GM12878 (cell line): ENCODE measurements around the gene HSD17B12. TPM values are rescaled to one million over a fixed set of nuclear protein-coding genes. Genes with fewer than 3 reads are reported as not detected.

Experiments
- ATAC-seq: fragments of 200-7000 bp; cut with Tn5 transposase; 3 replicates; pipeline ENCODE4 v1.9.1; 2020; ENCODE audit warnings: mild to moderate bottlenecking, moderate library complexity
- BruUV-seq: library from RNA; stranded (reverse); fragments of 400-500 nt; replicated peaks from 2 replicates; lab custom pipeline; 2021; lab: Mats Ljungman, UMichigan
- CTCF ChIA-PET: fragments of 300-600 bp; sonication (Branson Sonifier 250); formaldehyde crosslinking; extraction: SDS; loops from one replicate; lab custom pipeline; 2021; ENCODE audit warnings: inconsistent platforms; lab: Yijun Ruan, JAX
- POLR2A ChIA-PET: fragments of 350-600 bp; formaldehyde crosslinking; extraction: SDS; loops from one replicate; lab custom pipeline; 2021; ENCODE audit warnings: inconsistent platforms; lab: Charles Lee
- RAD21 ChIA-PET: fragments of 300-600 bp; sonication (Branson Sonifier 250); formaldehyde crosslinking; loops from one replicate; lab custom pipeline; 2023; ENCODE audit warnings: antibody characterized with exemption; ENCODE audit not compliant: unreplicated experiment; lab: Charles Lee
- SMC1A ChIA-PET: fragments of 300-600 bp; sonication (Branson Sonifier 250); formaldehyde crosslinking; loops from one replicate; lab custom pipeline; 2023; ENCODE audit not compliant: unreplicated experiment, uncharacterized antibody; lab: Charles Lee
- DNase-seq: peaks from one replicate; pipeline ENCODE4 v3.0.0-alpha.2; 2011; ENCODE audit warnings: low read depth, low spot score
- FAIRE-seq: peaks from 3 replicates; lab custom pipeline; 2011; peaks lifted over from hg19 to GRCh38; lab: Jason Lieb, UNC
- H2AFZ ChIP-seq: 2 replicates; pipeline ENCODE4 v1.6.0; 2011; ENCODE audit warnings: low read depth, low read length, control low read depth; ENCODE audit not compliant: control insufficient read depth
- H3K27ac ChIP-seq: 2 replicates; pipeline ENCODE4 v1.5.1; 2011; ENCODE audit warnings: control low read depth; ENCODE audit not compliant: control insufficient read depth, insufficient read depth
- H3K27me3 ChIP-seq, 2 experiments: replicated peaks in 1 of 2; 2 replicates each; pipeline versions ENCODE4 v1.6.0 to v1.6.1; 2011; ENCODE audit warnings: low read length in 1 of 2; ENCODE audit not compliant: control insufficient read depth in 2 of 2, insufficient read depth in 2 of 2
- H3K36me3 ChIP-seq, 2 experiments: 2 replicates each; pipeline ENCODE4 v1.5.1; 2011; ENCODE audit warnings: low read length in 1 of 2; ENCODE audit not compliant: control insufficient read depth in 2 of 2, insufficient read depth in 2 of 2
- H3K4me1 ChIP-seq: 2 replicates; pipeline ENCODE4 v1.6.1; 2011; ENCODE audit warnings: mild to moderate bottlenecking, low read length, moderate library complexity, mixed read lengths; ENCODE audit not compliant: control insufficient read depth, insufficient read depth
- H3K4me2 ChIP-seq: 2 replicates; pipeline ENCODE4 v1.6.0; 2011; ENCODE audit warnings: control low read depth; ENCODE audit not compliant: control insufficient read depth, insufficient read depth
- H3K4me3 ChIP-seq: fragments of 200-600 bp; sonication (generic); 2 replicates; pipeline ENCODE4 v1.5.1; 2016
- H3K79me2 ChIP-seq: 2 replicates; pipeline ENCODE4 v1.6.0; 2011; ENCODE audit warnings: low read length; ENCODE audit not compliant: control insufficient read depth, insufficient read depth
- H3K9ac ChIP-seq: 2 replicates; pipeline ENCODE4 v1.8.0; 2011; ENCODE audit warnings: low read length, control low read depth, mixed read lengths; ENCODE audit not compliant: control insufficient read depth, insufficient read depth
- H3K9me3 ChIP-seq: replicated peaks from 3 replicates; pipeline ENCODE4 v1.5.1; 2011; ENCODE audit warnings: mild to moderate bottlenecking, low read length; ENCODE audit not compliant: control insufficient read depth, insufficient read depth
- H4K20me1 ChIP-seq: 2 replicates; pipeline ENCODE4 v1.6.0; 2011; ENCODE audit not compliant: control insufficient read depth, insufficient read depth
- EP300 ChIP-seq, 2 experiments: fragments of 150-350 bp in 1 of 2; IDR thresholded peaks; 2 replicates each; pipeline ENCODE4 v1.6.1; 2011 to 2012; ENCODE audit warnings: low read depth in 2 of 2, low read length in 2 of 2, borderline replicate concordance in 1 of 2, improper control_type of control experiment in 1 of 2, inconsistent platforms in 1 of 2; ENCODE audit not compliant: control insufficient read depth in 1 of 2
- JUND ChIP-seq: IDR thresholded peaks from 2 replicates; pipeline ENCODE4 v1.6.1; 2012; ENCODE audit warnings: low read depth, mild to moderate bottlenecking, low read length, improper control_type of control experiment, moderate library complexity
- MTA3 ChIP-seq: IDR thresholded peaks from 2 replicates; pipeline ENCODE4 v1.6.1; 2012; ENCODE audit warnings: low read length, inconsistent platforms, borderline replicate concordance
- NR2F1 ChIP-seq: fragments of 450-650 bp; conservative IDR thresholded peaks from 2 replicates; pipeline ENCODE4 v1.6.1; 2017; ENCODE audit warnings: mild to moderate bottlenecking
- TAF1 ChIP-seq: IDR thresholded peaks from 2 replicates; pipeline ENCODE4 v1.6.1; 2011; ENCODE audit warnings: mild to moderate bottlenecking, low read depth, low read length, borderline replicate concordance
- whole genome bisulfite sequencing: methylation state at CpG from one replicate; pipeline ENCODE4 v1.1.6; 2016; ENCODE audit warnings: low lambda C conversion rate; ENCODE audit not compliant: insufficient replicate concordance, insufficient coverage; ENCODE audit errors: missing lambda C conversion rate; 5-methylcytosine and 5-hydroxymethylcytosine counted together
- in situ Hi-C: fragments of 300-500 bp; cut with MboI; formaldehyde crosslinking; loops from 9 replicates; pipeline ENCODE4 v1.14.3; 2018; ENCODE audit warnings: mixed read lengths
- intact Hi-C: fragments of 100-400 bp; cut with micrococcal nuclease; formaldehyde crosslinking; loops from one replicate; pipeline ENCODE4 v1.14.2; 2022; ENCODE audit not compliant: unreplicated experiment
- polyA plus RNA-seq, 11 experiments: library from polyadenylated mRNA; depleted of rRNA in 4 of 11; unstranded in 6 of 11; stranded (reverse) in 5 of 11; fragments of >200 nt; fragmentation: Nextera tagmentation in 4 of 11; fragmentation: Illumina TruSeq in 1 of 11; extraction: Ambion mirVana in 4 of 11; extraction: Trizol in 1 of 11; gene quantifications; 1 replicate in 1 of 11; 2 replicates in 10 of 11; pipeline versions ENCODE4 v1.2.1 to v1.2.3, GENCODE V29; 2011 to 2016; ENCODE audit warnings: inconsistent platforms in 2 of 11, missing spikeins in 2 of 11, low read depth in 1 of 11
- total RNA-seq, 4 experiments: library from RNA; depleted of rRNA in 3 of 4; stranded (reverse); fragments of >200 nt in 3 of 4; fragmentation: Illumina TruSeq in 1 of 4; extraction: Trizol in 1 of 4; gene quantifications; 2 replicates each; pipeline versions ENCODE4 v1.2.1 to v1.2.3, GENCODE V29; 2013 to 2021
- TF ChIP-seq, protein P1 (sequence below): IDR thresholded peaks from 2 replicates; pipeline ENCODE4 v1.6.1; 2012; ENCODE audit warnings: low read depth, low read length, improper control_type of control experiment
- TF ChIP-seq, protein P2 (sequence below): IDR thresholded peaks from 2 replicates; pipeline ENCODE4 v1.6.1; 2012; ENCODE audit warnings: mild to moderate bottlenecking, low read depth, low read length
- TF ChIP-seq, protein P3 (sequence below): fragments of 450-650 bp; IDR thresholded peaks from 2 replicates; pipeline ENCODE4 v1.6.1; 2017; ENCODE audit warnings: mild to moderate bottlenecking, low read depth, inconsistent platforms; ENCODE audit not compliant: poor library complexity, severe bottlenecking

Gene HSD17B12
- total and polyA plus RNA-seq, 10 of the 15 experiments (the other 5 are each of a cell fraction or from before 2014, with no cell fraction given): 23.6 to 88.0 (median 64.7) TPM

DNA sequence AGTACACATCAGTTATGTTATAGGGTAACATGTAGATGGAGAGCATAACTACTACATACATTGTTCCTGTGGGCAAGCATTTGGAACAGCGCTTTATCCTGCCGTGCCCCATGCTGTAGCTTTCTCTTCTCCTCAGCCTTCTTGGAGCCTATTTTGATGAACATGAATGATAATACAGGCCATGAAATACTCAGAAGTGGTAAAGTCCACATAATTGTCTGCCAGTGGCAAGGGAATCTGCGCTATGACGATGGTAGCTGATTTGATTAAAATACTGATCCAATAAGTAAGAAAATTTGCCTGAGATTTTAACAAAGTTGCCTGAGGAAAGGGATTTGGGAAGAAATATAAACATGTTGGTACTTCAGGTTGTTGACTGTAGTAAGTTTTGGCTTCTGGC lies 223.4 kb downstream of the HSD17B12 start:
- ChIA-PET SMC1A (interaction anchor here (0.8 to 1.1 kb wide), 2 partner anchors 48 to 139 kb away, joined by 3 read pairs; no protein-coding TSS in a partner anchor), CTCF (interaction anchor here (0.6 to 2.6 kb wide), 3 partner anchors 11 to 161 kb away, joined by 3 to 12 read pairs (median 5); no protein-coding TSS in a partner anchor), POLR2A (no interaction called here), RAD21 (no interaction called here)
- in situ Hi-C loops: no loop called here
- no peak for ATAC-seq
- Histone ChIP-seq H3K36me3 (peaks cover 3 to 18% of the 10 kb centered on the region in 2 experiments), H3K79me2 (no peaks in the 10 kb centered on the region), H3K27me3 (no peaks in the 10 kb centered on the region), H3K9me3 (no peaks in the 10 kb centered on the region), H3K4me2 (no peak overlapping the region), H3K4me1 (peaks cover 6% of the 10 kb centered on the region; the same call in 1 of the 2 replicates), H3K27ac (no peak overlapping the region), H2AFZ (no peak overlapping the region), H3K4me3 (no peak overlapping the region), H3K9ac (no peak overlapping the region), H4K20me1 (no peaks in the 10 kb centered on the region)
- no peak for FAIRE-seq
- intact Hi-C loops: no loop called here
- DNase-seq: no peak
- no TSS peak for BruUV-seq
- no peak for TF ChIP-seq MTA3
- no peak for TF ChIP-seq TAF1
- no peak for TF ChIP-seq EP300 (IDR thresholded peaks at IDR 0.05; ENCODE audit: borderline replicate concordance in 1 of 2, control insufficient read depth in 1 of 2, low read depth in 2 of 2, low read length in 2 of 2)
- TF ChIP-seq, protein P1, sequence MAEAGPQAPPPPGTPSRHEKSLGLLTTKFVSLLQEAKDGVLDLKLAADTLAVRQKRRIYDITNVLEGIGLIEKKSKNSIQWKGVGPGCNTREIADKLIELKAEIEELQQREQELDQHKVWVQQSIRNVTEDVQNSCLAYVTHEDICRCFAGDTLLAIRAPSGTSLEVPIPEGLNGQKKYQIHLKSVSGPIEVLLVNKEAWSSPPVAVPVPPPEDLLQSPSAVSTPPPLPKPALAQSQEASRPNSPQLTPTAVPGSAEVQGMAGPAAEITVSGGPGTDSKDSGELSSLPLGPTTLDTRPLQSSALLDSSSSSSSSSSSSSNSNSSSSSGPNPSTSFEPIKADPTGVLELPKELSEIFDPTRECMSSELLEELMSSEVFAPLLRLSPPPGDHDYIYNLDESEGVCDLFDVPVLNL: no peak
- TF ChIP-seq NR2F1: no peak
- TF ChIP-seq JUND: no peak
- TF ChIP-seq, protein P2, sequence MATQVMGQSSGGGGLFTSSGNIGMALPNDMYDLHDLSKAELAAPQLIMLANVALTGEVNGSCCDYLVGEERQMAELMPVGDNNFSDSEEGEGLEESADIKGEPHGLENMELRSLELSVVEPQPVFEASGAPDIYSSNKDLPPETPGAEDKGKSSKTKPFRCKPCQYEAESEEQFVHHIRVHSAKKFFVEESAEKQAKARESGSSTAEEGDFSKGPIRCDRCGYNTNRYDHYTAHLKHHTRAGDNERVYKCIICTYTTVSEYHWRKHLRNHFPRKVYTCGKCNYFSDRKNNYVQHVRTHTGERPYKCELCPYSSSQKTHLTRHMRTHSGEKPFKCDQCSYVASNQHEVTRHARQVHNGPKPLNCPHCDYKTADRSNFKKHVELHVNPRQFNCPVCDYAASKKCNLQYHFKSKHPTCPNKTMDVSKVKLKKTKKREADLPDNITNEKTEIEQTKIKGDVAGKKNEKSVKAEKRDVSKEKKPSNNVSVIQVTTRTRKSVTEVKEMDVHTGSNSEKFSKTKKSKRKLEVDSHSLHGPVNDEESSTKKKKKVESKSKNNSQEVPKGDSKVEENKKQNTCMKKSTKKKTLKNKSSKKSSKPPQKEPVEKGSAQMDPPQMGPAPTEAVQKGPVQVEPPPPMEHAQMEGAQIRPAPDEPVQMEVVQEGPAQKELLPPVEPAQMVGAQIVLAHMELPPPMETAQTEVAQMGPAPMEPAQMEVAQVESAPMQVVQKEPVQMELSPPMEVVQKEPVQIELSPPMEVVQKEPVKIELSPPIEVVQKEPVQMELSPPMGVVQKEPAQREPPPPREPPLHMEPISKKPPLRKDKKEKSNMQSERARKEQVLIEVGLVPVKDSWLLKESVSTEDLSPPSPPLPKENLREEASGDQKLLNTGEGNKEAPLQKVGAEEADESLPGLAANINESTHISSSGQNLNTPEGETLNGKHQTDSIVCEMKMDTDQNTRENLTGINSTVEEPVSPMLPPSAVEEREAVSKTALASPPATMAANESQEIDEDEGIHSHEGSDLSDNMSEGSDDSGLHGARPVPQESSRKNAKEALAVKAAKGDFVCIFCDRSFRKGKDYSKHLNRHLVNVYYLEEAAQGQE: no peak
- TF ChIP-seq, protein P3, sequence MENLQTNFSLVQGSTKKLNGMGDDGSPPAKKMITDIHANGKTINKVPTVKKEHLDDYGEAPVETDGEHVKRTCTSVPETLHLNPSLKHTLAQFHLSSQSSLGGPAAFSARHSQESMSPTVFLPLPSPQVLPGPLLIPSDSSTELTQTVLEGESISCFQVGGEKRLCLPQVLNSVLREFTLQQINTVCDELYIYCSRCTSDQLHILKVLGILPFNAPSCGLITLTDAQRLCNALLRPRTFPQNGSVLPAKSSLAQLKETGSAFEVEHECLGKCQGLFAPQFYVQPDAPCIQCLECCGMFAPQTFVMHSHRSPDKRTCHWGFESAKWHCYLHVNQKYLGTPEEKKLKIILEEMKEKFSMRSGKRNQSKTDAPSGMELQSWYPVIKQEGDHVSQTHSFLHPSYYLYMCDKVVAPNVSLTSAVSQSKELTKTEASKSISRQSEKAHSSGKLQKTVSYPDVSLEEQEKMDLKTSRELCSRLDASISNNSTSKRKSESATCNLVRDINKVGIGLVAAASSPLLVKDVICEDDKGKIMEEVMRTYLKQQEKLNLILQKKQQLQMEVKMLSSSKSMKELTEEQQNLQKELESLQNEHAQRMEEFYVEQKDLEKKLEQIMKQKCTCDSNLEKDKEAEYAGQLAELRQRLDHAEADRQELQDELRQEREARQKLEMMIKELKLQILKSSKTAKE: no peak
- WGBS: 97% methylated on average over 4 of the region's 4 CpGs
